WERI-Rb-1 (cell line): ENCODE data around the gene RB1.

ENCODE experiments used
- DNase-seq: peaks from one replicate; pipeline ENCODE4 v3.0.0-alpha.2; 2020
- H3K27ac ChIP-seq: fragments of 250-450 bp; sonication (Bioruptor Pico); 2 replicates; pipeline ENCODE4 v1.5.1; 2020; ENCODE audit warnings: mild to moderate bottlenecking, moderate library complexity
- H3K27me3 ChIP-seq: fragments of 250-450 bp; sonication (Bioruptor Pico); 2 replicates; pipeline ENCODE4 v1.5.1; 2021; ENCODE audit warnings: mild to moderate bottlenecking, low read depth, moderate library complexity; ENCODE audit not compliant: insufficient read depth, severe bottlenecking
- H3K36me3 ChIP-seq: fragments of 250-450 bp; sonication (Bioruptor Pico); 2 replicates; pipeline ENCODE4 v1.5.1; 2020; ENCODE audit warnings: mild to moderate bottlenecking, moderate library complexity
- H3K4me3 ChIP-seq: 2 replicates; pipeline ENCODE4 v1.5.1; 2011; ENCODE audit warnings: low read depth, mild to moderate bottlenecking, control low read depth, low read length
- H3K9me3 ChIP-seq: fragments of 250-450 bp; sonication (Bioruptor Pico); 2 replicates; pipeline ENCODE4 v1.5.1; 2021; ENCODE audit warnings: mild to moderate bottlenecking, moderate library complexity; ENCODE audit not compliant: severe bottlenecking
- CTCF ChIP-seq: IDR thresholded peaks from 2 replicates; pipeline ENCODE4 v1.5.1; 2011; ENCODE audit warnings: low read depth, mild to moderate bottlenecking, control low read depth, inconsistent platforms, low read length

Gene RB1

GRCh38 chr13:48303359-48304142, at the start of gene RB1:
Gene RB1, plus strand, starts transcription at chr13:48303751. Its CDS starts 162 bp downstream, at chr13:48303913.
- TF ChIP-seq CTCF, result no peak
- Histone ChIP-seq H3K27me3 (no peaks in the 10 kb centered on the region), H3K9me3 (no peaks in the 10 kb centered on the region), H3K4me3 (no peak within 1 kb of the TSS), H3K36me3 (no peaks in the 10 kb centered on the region), H3K27ac (no peak within 1 kb of the TSS)
- no peak for DNase-seq

DNA sequence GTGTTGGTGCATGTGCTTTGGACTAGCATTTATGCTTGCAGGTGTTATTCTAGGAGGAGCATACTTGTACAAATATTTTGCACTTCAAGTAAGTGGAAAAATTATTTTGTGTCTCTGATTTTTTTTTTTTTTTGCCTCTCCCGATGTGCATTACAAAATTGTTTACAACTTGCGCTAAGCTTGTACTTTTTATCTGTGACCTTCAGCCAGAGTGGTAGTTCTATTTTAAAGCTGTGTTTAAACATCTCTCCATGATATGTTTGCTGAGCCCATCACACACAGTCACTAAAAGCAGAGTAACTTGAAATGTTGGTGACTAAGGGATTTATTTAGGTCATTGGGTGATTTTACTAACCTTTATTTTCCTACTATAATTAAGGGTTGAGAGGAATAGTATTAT, 49.7 kb upstream of the RB1 start:
- no peaks in the 10 kb centered on the region; the same call in none of the 2 replicates for H3K36me3 ChIP-seq
- no peak for DNase-seq

GRCh38 chr13:48255090-48255489, 48.5 kb upstream of the RB1 start:
- H3K27me3 ChIP-seq, result no peaks in the 10 kb centered on the region
- TF ChIP-seq CTCF, result no peak
- DNase-seq, result no peak
- H3K4me3 ChIP-seq, result no peak overlapping the region
- H3K36me3 ChIP-seq, result no peaks in the 10 kb centered on the region; the same call in none of the 2 replicates
- H3K27ac ChIP-seq, result no peak overlapping the region
- H3K9me3 ChIP-seq, result no peaks in the 10 kb centered on the region

More for the DNA sequence above, 49.7 kb upstream of the RB1 start:
- no peak for TF ChIP-seq CTCF
- Histone ChIP-seq H3K9me3 (no peaks in the 10 kb centered on the region), H3K27me3 (no peaks in the 10 kb centered on the region), H3K4me3 (no peak overlapping the region), H3K27ac (no peak overlapping the region)

GRCh38 chr13:48255954-48256353, 47.6 kb upstream of the RB1 start:
- TF ChIP-seq CTCF, result no peak

GRCh38 chr13:48258002-48258401, 45.5 kb upstream of the RB1 start:
- Histone ChIP-seq H3K9me3 (no peaks in the 10 kb centered on the region), H3K27me3 (no peaks in the 10 kb centered on the region), H3K27ac (no peak overlapping the region), H3K4me3 (no peak overlapping the region), H3K36me3 (no peaks in the 10 kb centered on the region; the same call in none of the 2 replicates)
- TF ChIP-seq CTCF, result no peak
- DNase-seq, result no peak

More at GRCh38 chr13:48255954-48256353, 47.6 kb upstream of the RB1 start:
- DNase-seq, result no peak
- Histone ChIP-seq H3K9me3 (no peaks in the 10 kb centered on the region), H3K27me3 (no peaks in the 10 kb centered on the region), H3K36me3 (no peaks in the 10 kb centered on the region; the same call in none of the 2 replicates), H3K4me3 (no peak overlapping the region), H3K27ac (no peak overlapping the region)

DNA sequence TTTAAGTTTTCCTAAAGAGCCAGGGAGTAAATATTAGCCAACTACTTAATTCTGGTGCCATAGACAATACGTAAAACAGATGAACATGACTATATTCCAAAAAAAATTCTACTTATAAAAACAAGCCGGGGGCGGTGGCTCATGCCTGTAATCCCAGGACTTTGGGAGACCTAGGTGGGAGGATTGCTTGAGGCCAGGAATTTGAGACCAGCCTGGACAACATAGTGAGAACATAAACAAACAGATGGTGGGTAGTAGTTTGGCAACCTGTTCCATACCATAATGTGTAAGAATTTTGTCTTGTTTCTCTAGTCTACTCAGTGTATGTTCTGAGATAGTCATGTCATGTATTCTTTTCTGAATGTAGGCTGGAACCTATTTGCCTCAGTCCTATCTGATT, 45.1 kb upstream of the RB1 start:
- no peaks in the 10 kb centered on the region for H3K27me3 ChIP-seq
- no peak for DNase-seq
- no peak overlapping the region for H3K27ac ChIP-seq
- H3K9me3 ChIP-seq, result no peaks in the 10 kb centered on the region
- no peak overlapping the region for H3K4me3 ChIP-seq
- no peaks in the 10 kb centered on the region; the same call in none of the 2 replicates for H3K36me3 ChIP-seq
- TF ChIP-seq CTCF, result no peak
